HG03442 (cell line): ENCODE results near the gene CUX1.

Experiments used
- ATAC-seq: cut with Tn5 transposase; IDR thresholded peaks from one replicate; pipeline ENCODE4 v1.9.1; 2021; ENCODE audit warnings: mild to moderate bottlenecking, moderate library complexity; ENCODE audit not compliant: unreplicated experiment

CUX1 gene

GRCh38 chr7:102089175-102090098 is 272.0 kb downstream of the CUX1 start:
- no peak for ATAC-seq

GRCh38 chr7:102093599-102094315 is 276.3 kb downstream of the CUX1 start:
- no peak for ATAC-seq

GRCh38 chr7:102094316-102094650 is 276.9 kb downstream of the CUX1 start:
- ATAC-seq, result no peak

- no peak for ATAC-seq
Measured at GRCh38 chr7:102095321-102096011, 278.0 kb downstream of the CUX1 start.

- no peak for ATAC-seq
Measured at GRCh38 chr7:102096012-102096332, 278.5 kb downstream of the CUX1 start.

GRCh38 chr7:102096706-102097427 is 279.4 kb downstream of the CUX1 start:
- ATAC-seq, result no peak

GRCh38 chr7:102097601-102098161 is 280.3 kb downstream of the CUX1 start:
- ATAC-seq, result no peak

GRCh38 chr7:102098986-102099385 is 281.6 kb downstream of the CUX1 start:
- no peak for ATAC-seq

- ATAC-seq, result no peak
Measured at GRCh38 chr7:102099474-102099873, 282.0 kb downstream of the CUX1 start.

- ATAC-seq, result no peak
Measured at GRCh38 chr7:102101111-102101551, 283.7 kb downstream of the CUX1 start.

- no peak for ATAC-seq
Measured at GRCh38 chr7:102101926-102102325, 284.5 kb downstream of the CUX1 start.

- ATAC-seq, result no peak
Measured at GRCh38 chr7:102103027-102103372, 285.6 kb downstream of the CUX1 start.

- no peak for ATAC-seq
Measured at GRCh38 chr7:102104245-102104644, 286.8 kb downstream of the CUX1 start.

GRCh38 chr7:102106625-102107024 is 289.2 kb downstream of the CUX1 start:
- no peak for ATAC-seq

GRCh38 chr7:102107474-102108104 is 290.2 kb downstream of the CUX1 start:
- ATAC-seq, result no peak

GRCh38 chr7:102111061-102112041 is 293.9 kb downstream of the CUX1 start:
- ATAC-seq, result no peak

GRCh38 chr7:102115181-102115580 is 297.8 kb downstream of the CUX1 start:
- no peak for ATAC-seq

- ATAC-seq, result no peak
Measured at GRCh38 chr7:102115931-102116330, 298.5 kb downstream of the CUX1 start.

- no peak for ATAC-seq
Measured at GRCh38 chr7:102117743-102118142, 300.3 kb downstream of the CUX1 start.
